Measurements from ENCODE around the gene SLC50A1.
A peak's percentile ranks its signal among the peaks of the same experiment; 100 is the strongest.

The SLC50A1 gene

DNA sequence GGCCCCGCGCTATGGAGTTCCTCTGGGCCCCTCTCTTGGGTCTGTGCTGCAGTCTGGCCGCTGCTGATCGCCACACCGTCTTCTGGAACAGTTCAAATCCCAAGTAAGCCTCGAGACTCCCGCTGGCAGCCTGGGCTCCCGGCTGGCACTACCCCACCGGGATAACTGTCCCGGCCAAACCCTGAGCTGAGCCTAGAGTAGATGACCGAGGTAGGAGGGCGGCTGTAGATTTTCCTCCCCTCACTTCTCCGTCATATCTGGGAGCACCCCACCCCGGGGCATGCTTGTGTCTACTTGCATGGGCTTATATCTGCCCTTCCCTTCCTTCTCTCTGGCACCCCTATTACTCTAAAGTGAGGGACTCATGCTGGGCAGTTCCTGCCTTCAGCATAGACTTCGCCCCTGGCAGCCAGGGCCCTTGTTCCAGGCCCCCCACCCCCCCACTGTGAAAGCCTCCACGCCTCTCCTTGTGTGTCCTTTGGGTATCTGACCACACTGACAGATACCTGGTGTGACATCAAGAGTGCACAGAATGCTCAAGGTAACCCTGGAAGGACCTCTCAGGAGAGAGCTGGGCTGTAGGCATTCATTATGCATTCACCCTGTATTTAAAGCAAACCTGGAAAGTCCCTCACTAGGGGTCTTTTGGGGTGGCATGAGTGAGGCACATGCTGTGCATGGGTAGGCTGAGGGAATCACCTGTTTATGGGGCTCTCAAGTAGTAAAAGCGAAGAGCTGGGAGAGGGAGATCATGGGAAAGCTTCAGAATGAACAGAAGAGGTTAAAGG lies 7.5 kb upstream of the SLC50A1 start:
- peak overlapping the region; percentile 88 for H3K4me3 ChIP-seq (ENCODE audit: low read depth, low read length)
- DNase-seq (ENCODE audit: low read depth) = no peak
- TF ChIP-seq, protein P1, sequence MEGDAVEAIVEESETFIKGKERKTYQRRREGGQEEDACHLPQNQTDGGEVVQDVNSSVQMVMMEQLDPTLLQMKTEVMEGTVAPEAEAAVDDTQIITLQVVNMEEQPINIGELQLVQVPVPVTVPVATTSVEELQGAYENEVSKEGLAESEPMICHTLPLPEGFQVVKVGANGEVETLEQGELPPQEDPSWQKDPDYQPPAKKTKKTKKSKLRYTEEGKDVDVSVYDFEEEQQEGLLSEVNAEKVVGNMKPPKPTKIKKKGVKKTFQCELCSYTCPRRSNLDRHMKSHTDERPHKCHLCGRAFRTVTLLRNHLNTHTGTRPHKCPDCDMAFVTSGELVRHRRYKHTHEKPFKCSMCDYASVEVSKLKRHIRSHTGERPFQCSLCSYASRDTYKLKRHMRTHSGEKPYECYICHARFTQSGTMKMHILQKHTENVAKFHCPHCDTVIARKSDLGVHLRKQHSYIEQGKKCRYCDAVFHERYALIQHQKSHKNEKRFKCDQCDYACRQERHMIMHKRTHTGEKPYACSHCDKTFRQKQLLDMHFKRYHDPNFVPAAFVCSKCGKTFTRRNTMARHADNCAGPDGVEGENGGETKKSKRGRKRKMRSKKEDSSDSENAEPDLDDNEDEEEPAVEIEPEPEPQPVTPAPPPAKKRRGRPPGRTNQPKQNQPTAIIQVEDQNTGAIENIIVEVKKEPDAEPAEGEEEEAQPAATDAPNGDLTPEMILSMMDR (IDR thresholded peaks at IDR 0.05; ENCODE audit: control insufficient read depth, extremely low read depth, insufficient read depth) = no peak

DNA sequence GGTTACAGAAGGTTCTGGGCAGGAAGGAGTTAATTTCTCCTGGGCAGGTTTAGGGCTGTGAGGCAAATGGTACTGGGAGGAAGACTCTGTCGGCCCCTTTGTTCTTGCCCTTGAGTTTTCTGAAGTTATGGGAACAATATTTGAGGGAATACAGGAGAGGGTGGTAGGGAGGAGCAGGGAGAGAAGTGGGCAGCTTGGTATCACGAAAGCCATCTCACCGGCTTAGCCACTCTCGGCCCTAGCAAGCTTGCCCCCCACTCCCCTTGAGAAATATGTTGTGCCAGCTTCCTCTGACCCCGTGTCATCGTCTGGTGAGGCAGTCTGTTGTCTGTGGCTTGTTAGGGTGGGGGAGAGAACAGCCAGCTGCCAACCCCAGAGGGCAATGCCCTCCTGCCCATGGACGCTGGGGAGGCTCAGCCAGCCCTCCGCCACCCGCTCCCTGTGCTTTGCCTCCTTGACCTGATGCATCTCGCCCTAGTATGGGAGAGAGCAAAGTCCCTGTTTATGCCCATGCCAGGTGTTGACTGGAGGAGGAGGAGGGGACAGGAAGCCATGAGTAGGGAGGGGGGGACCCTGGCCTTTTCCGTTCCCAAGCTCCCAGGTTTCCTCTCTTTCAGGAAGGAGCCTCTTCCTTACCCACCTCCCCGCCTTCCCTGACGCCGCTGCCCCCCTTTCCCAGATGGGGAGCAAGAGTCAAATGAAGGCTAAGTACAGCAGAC lies 6.7 kb upstream of the SLC50A1 start:
- peak overlapping the region; percentile 88 for H3K4me3 ChIP-seq (ENCODE audit: low read depth, low read length)
- TF ChIP-seq, protein P1 (IDR thresholded peaks at IDR 0.05; ENCODE audit: control insufficient read depth, extremely low read depth, insufficient read depth) = no peak
- DNase-seq (ENCODE audit: low read depth) = no peak

DNA sequence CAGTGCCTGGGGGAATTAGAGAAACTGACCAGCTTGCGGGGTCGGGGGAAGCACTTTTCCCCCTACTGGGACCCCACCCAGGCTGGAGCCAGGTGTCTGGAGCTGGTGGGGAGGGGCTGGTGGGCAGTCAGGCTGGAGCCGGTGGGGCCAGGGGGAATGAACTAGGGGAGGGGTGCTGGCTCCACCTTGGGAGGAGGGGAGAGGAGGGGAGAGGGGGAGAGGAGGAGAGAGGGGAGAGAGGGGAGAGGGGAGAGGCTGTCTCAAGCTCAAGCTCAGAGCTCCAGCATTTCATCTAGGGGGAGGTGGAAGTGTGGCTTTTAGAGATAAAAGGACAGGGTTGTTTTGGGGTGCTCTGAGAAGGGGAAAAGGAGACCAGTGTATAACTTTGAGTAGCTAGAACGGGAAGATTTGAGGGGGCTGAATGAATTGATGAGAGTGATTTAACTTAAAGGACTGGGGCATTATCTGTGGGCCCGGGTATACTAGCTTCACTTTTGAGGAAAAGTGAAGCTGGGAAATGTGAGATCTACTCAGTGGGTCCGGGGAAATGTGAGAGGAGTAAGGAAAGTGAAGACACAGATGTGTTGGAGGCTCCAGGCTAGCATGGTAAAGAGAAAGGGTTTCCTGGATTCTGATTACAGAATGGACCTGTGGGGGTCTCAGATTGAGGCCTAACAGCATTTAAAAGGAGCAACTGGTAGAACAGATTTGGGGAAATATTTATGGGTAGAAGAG lies 5.2 kb upstream of the SLC50A1 start:
- DNase-seq (ENCODE audit: low read depth) = no peak
- TF ChIP-seq, protein P1 (IDR thresholded peaks at IDR 0.05; ENCODE audit: control insufficient read depth, extremely low read depth, insufficient read depth) = no peak
- peak overlapping the region; percentile 88 for H3K4me3 ChIP-seq (ENCODE audit: low read depth, low read length)

DNA sequence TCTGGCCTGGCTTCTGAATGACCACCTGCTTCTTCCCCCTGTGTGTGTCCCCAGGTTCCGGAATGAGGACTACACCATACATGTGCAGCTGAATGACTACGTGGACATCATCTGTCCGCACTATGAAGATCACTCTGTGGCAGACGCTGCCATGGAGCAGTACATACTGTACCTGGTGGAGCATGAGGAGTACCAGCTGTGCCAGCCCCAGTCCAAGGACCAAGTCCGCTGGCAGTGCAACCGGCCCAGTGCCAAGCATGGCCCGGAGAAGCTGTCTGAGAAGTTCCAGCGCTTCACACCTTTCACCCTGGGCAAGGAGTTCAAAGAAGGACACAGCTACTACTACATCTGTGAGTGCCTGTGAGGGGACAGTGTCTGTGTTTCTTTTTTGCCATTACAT lies 4.4 kb upstream of the SLC50A1 start:
- peak overlapping the region; percentile 88 for H3K4me3 ChIP-seq (ENCODE audit: low read depth, low read length)
- DNase-seq (ENCODE audit: low read depth) = peak; percentile 90
- TF ChIP-seq, protein P1 (IDR thresholded peaks at IDR 0.05; ENCODE audit: control insufficient read depth, extremely low read depth, insufficient read depth) = no peak

DNA sequence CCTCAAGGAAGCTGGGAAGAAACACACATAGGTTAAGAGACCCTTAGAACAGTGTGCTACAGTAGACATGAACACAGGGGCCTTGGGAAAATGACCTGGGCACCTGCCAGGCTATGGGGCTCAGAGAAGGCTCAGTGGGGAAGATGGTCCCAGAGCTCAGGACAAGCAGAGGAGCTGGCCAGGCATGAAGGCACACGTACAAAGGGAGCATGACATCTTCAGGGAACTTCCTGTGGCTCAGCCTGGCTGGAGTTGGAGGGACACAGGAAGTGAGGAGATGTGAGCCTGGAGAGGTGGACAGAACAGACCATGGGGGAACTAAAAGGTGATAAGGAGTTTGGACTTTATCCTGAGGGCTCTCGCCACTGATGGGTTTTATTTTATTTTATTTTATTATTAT lies 3.8 kb upstream of the SLC50A1 start:
- H3K4me3 ChIP-seq (ENCODE audit: low read depth, low read length) = peak overlapping the region; percentile 88; the same call in 1 of the 2 replicates
- TF ChIP-seq, protein P1 (IDR thresholded peaks at IDR 0.05; ENCODE audit: control insufficient read depth, extremely low read depth, insufficient read depth) = no peak
- no peak for DNase-seq (ENCODE audit: low read depth)

DNA sequence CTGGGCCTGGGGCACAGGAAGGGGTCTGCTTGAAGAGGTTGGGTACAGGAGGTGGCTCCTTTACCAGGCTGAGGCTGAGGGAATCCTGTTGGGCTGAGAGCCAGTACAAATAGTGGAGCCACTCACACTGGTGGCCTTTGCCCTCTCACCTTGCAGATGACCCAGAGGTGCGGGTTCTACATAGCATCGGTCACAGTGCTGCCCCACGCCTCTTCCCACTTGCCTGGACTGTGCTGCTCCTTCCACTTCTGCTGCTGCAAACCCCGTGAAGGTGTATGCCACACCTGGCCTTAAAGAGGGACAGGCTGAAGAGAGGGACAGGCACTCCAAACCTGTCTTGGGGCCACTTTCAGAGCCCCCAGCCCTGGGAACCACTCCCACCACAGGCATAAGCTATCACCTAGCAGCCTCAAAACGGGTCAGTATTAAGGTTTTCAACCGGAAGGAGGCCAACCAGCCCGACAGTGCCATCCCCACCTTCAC lies 1.8 kb upstream of the SLC50A1 start:
- no peak for DNase-seq (ENCODE audit: low read depth)
- TF ChIP-seq, protein P1 (IDR thresholded peaks at IDR 0.05; ENCODE audit: control insufficient read depth, extremely low read depth, insufficient read depth) = no peak
- no peak overlapping the region for H3K4me3 ChIP-seq (ENCODE audit: low read depth, low read length)

Measured in LNCaP clone FGC (cell line).